K562 (cell line): ENCODE measurements around the gene BRF1. TPM values are rescaled to one million over a fixed set of nuclear protein-coding genes. Genes with fewer than 3 reads are reported as not detected.
A peak's percentile ranks its signal among the peaks of the same experiment; 100 is the strongest.

ENCODE experiments used
- ATAC-seq: fragments of 200-7000 bp; cut with Tn5 transposase; 3 replicates; pipeline ENCODE4 v1.9.1; 2020; ENCODE audit warnings: moderate library complexity
- BruUV-seq: library from RNA; stranded (reverse); fragments of 400-500 nt; replicated peaks from 2 replicates; lab custom pipeline; 2021; lab: Mats Ljungman, UMichigan
- CTCF ChIA-PET: fragments of 300-600 bp; formaldehyde crosslinking; extraction: SDS; loops from one replicate; lab custom pipeline; 2021; ENCODE audit warnings: low intra/inter-chr PET ratio; lab: Yijun Ruan, JAX
- POLR2A ChIA-PET: fragments of 300-600, 350-650 bp; sonication (Branson Sonifier 250); formaldehyde crosslinking; extraction: SDS; loops from one replicate; lab custom pipeline; 2021; ENCODE audit warnings: antibody characterized with exemption, inconsistent platforms; lab: Yijun Ruan, JAX
- DNase-seq, 4 experiments: peaks; one replicate each; pipeline versions ENCODE4 v3.0.0 to v3.0.0-alpha.2; 2011 to 2018; ENCODE audit warnings: low spot score in 3 of 4, mixed read lengths in 3 of 4; ENCODE audit errors: extremely low read depth in 1 of 4
- FAIRE-seq: peaks from 2 replicates; lab custom pipeline; 2011; peaks lifted over from hg19 to GRCh38; lab: Jason Lieb, UNC
- H2AFZ ChIP-seq: 2 replicates; pipeline ENCODE4 v1.6.0; 2011; ENCODE audit warnings: low read depth, low read length, control low read depth, inconsistent platforms
- H3K27ac ChIP-seq: fragments of 200-600 bp; 3 replicates; pipeline ENCODE4 v1.8.0; 2011; ENCODE audit warnings: low read depth, mild to moderate bottlenecking, control low read depth, inconsistent platforms, low read length, moderate library complexity, mixed read lengths; ENCODE audit errors: extremely low read depth
- H3K27me3 ChIP-seq, 2 experiments: fragments of 300-600 bp in 1 of 2; 2 replicates in 1 of 2; 3 replicates in 1 of 2; pipeline versions ENCODE4 v1.6.0 to v1.8.0; 2011; ENCODE audit warnings: inconsistent platforms in 2 of 2, low read length in 2 of 2, mild to moderate bottlenecking in 1 of 2, mixed read lengths in 1 of 2, moderate library complexity in 1 of 2; ENCODE audit not compliant: control insufficient read depth in 2 of 2, insufficient read depth in 2 of 2
- H3K36me3 ChIP-seq: fragments of 300-600 bp; 3 replicates; pipeline ENCODE4 v1.8.0; 2011; ENCODE audit warnings: mild to moderate bottlenecking, low read length, inconsistent platforms; ENCODE audit not compliant: control insufficient read depth, insufficient read depth
- H3K4me1 ChIP-seq, 2 experiments: fragments of 200-600 bp in 1 of 2; replicated peaks in 1 of 2; 2 replicates in 1 of 2; 3 replicates in 1 of 2; pipeline versions ENCODE4 v1.5.1 to v1.8.0; 2011; ENCODE audit warnings: inconsistent platforms in 2 of 2, low read length in 2 of 2, mild to moderate bottlenecking in 1 of 2, mixed read lengths in 1 of 2, moderate library complexity in 1 of 2; ENCODE audit not compliant: control insufficient read depth in 2 of 2, insufficient read depth in 2 of 2
- H3K4me2 ChIP-seq: 2 replicates; pipeline ENCODE4 v1.6.1; 2011; ENCODE audit warnings: low read length, control low read depth, inconsistent platforms, mixed read lengths; ENCODE audit not compliant: insufficient read depth
- H3K4me3 ChIP-seq: fragments of 200-600 bp; sonication (generic), shearing (Covaris generic); 2 replicates; pipeline ENCODE4 v1.5.1; 2016; ENCODE audit warnings: control low read depth, inconsistent platforms
- H3K79me2 ChIP-seq: fragments of 200-600 bp; 3 replicates; pipeline ENCODE4 v1.8.0; 2011; ENCODE audit warnings: low read length, inconsistent platforms; ENCODE audit not compliant: control insufficient read depth, insufficient read depth
- H3K9ac ChIP-seq, 2 experiments: 2 replicates each; pipeline versions ENCODE4 v1.6.0 to v1.6.1; 2011; ENCODE audit warnings: low read depth in 2 of 2, low read length in 2 of 2, control low read depth in 1 of 2, inconsistent platforms in 1 of 2, mild to moderate bottlenecking in 1 of 2, mixed read lengths in 1 of 2; ENCODE audit not compliant: insufficient read depth in 1 of 2
- H3K9me1 ChIP-seq: one replicate; pipeline ENCODE4 v1.6.0; 2011; ENCODE audit warnings: inconsistent platforms, mild to moderate bottlenecking, low read length, moderate library complexity; ENCODE audit not compliant: control insufficient read depth, insufficient read depth
- H3K9me3 ChIP-seq: replicated peaks from 2 replicates; pipeline ENCODE4 v1.5.1; 2011; ENCODE audit warnings: low read depth, low read length, inconsistent platforms; ENCODE audit not compliant: control insufficient read depth, insufficient read depth
- H4K20me1 ChIP-seq: replicated peaks from 2 replicates; pipeline ENCODE4 v1.6.1; 2011; ENCODE audit warnings: low read length, inconsistent platforms, mixed read lengths; ENCODE audit not compliant: control insufficient read depth, insufficient read depth
- CAMTA2 ChIP-seq: fragments of 250-450 bp; sonication (Bioruptor Pico); conservative IDR thresholded peaks from 2 replicates; pipeline ENCODE4 v1.5.1; 2022
- KAT2B ChIP-seq: IDR thresholded peaks from one replicate; pipeline ENCODE4 v1.6.1; 2012; ENCODE audit warnings: low read depth, mild to moderate bottlenecking, control low read depth, inconsistent platforms, low read length, moderate library complexity
- PCBP2 ChIP-seq: fragments of 200-400 bp; formaldehyde crosslinking; IDR thresholded peaks from 2 replicates; pipeline ENCODE4 v1.6.1; 2018; ENCODE audit warnings: low read length, low read depth, mild to moderate bottlenecking, moderate library complexity; ENCODE audit not compliant: poor library complexity, severe bottlenecking
- POLR3A ChIP-seq: IDR thresholded peaks from 2 replicates; pipeline ENCODE4 v1.6.1; 2011; ENCODE audit warnings: borderline replicate concordance, mild to moderate bottlenecking, moderate library complexity; ENCODE audit not compliant: insufficient read length, insufficient read depth; ENCODE audit errors: extremely low read depth
- ZBTB8A ChIP-seq: fragments of 450-650 bp; IDR thresholded peaks from 2 replicates; pipeline ENCODE4 v1.6.1; 2018; ENCODE audit warnings: mild to moderate bottlenecking, moderate library complexity; ENCODE audit not compliant: partially characterized antibody
- WGBS: fragments of 100-300 bp; shearing (Covaris generic); methylation state at CpG from one replicate; pipeline ENCODE4 v1.1.6; 2016; ENCODE audit warnings: low coverage, mixed read lengths; ENCODE audit not compliant: insufficient coverage; ENCODE audit errors: missing lambda C conversion rate; 5-methylcytosine and 5-hydroxymethylcytosine counted together
- in situ Hi-C: fragments of 300-500 bp; cut with MboI; formaldehyde crosslinking; loops from 4 replicates; pipeline ENCODE4 v1.15.0; 2018; ENCODE audit warnings: inconsistent platforms, mixed read lengths
- intact Hi-C: fragments of 100-400 bp; cut with micrococcal nuclease; formaldehyde crosslinking; loops from 2 replicates; pipeline ENCODE4 v1.14.2; 2022
- polyA plus RNA-seq, 8 experiments: library from polyadenylated mRNA; depleted of rRNA in 4 of 8; stranded (reverse) in 5 of 8; unstranded in 3 of 8; fragments of >200 nt; fragmentation: Nextera tagmentation in 2 of 8; fragmentation: Illumina TruSeq in 1 of 8; extraction: Ambion mirVana in 2 of 8; extraction: Trizol in 1 of 8; gene quantifications; 2 replicates each; pipeline versions ENCODE4 v1.2.1 to v1.2.3, GENCODE V29; 2011 to 2014; ENCODE audit warnings: inconsistent platforms in 1 of 8, missing spikeins in 1 of 8
- total RNA-seq, 7 experiments: library from RNA; depleted of rRNA in 6 of 7; stranded (reverse); fragments of >200 nt in 6 of 7; fragmentation: Illumina TruSeq in 2 of 7; extraction: Trizol in 2 of 7; gene quantifications; 2 replicates each; pipeline versions ENCODE4 v1.2.1 to v1.2.3, GENCODE V29; 2011 to 2021; ENCODE audit warnings: low replicate concordance in 1 of 7
- TF ChIP-seq, protein P1 (sequence below), 3 experiments: IDR thresholded peaks in 2 of 3; conservative IDR thresholded peaks in 1 of 3; 2 replicates each; pipeline ENCODE4 v1.5.1; 2011 to 2012; ENCODE audit warnings: low read length in 3 of 3, mild to moderate bottlenecking in 3 of 3, control low read depth in 2 of 3, improper control_type of control experiment in 1 of 3, inconsistent platforms in 1 of 3, low read depth in 1 of 3, mixed read lengths in 1 of 3, moderate library complexity in 1 of 3; ENCODE audit not compliant: insufficient read depth in 2 of 3

Gene BRF1
- total and polyA plus RNA-seq, 9 of the 15 experiments (the other 6 are each of a cell fraction or from before 2014, with no cell fraction given) = 0.14 to 24.6 (median 8.2) TPM

DNA sequence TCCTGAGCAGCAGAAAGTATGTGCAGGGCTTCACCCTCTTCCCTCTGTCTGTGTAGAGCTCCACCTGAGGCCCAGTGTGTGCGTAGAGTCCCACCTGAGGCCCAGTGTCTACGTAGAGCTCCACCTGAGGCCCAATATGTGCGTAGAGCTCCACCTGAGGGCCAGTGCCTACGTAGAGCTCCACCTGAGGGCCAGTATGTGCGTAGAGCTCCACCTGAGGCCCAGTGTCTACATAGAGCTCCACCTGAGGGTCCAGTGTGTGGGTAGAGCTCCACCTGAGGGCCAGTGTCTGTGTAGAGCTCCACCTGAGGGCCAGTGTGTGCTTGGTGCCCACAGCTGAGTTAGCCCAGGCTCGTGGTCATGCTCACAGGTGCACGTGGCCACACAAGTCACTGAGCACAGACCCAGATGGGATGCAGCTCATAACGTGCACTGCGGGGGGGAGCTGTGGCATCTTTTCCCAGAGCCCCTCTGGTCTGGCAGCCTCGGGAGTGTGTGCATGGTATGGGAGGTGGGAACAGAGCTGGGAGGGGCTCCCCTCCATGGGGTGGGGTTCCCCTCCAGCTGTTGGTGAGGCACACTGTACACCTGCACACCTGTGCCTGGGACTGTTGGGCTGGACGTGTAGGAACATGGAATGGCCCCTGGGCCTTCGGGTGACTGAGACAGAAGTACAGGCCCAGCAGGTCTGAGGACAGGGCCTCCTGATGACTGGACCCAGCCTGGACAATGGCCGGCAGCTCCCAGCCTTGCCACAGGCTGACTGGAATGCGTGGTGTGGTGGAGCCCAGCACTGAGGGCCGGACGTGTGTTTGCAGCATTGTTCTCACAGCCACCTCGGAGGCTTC lies 33.8 kb upstream of the BRF1 start:
- ChIA-PET CTCF (no interaction called here), POLR2A (interaction anchor here (0.6 kb wide), 1 partner anchor 20 kb away, joined by 3 read pairs; no protein-coding TSS in a partner anchor)
- no peak overlapping the region for H3K27ac ChIP-seq
- peaks cover 8% of the 10 kb centered on the region; the same call in 1 of the 2 replicates for H4K20me1 ChIP-seq
- FAIRE-seq = no peak
- 82% methylated on average over 14 of the region's 17 CpGs for WGBS
- H3K4me1 ChIP-seq = peaks cover 0 to 46% of the 10 kb centered on the region in 2 experiments; a peak in 3 of 5 replicates
- H3K9me1 ChIP-seq = no peaks in the 10 kb centered on the region
- no peak for DNase-seq
- no peaks in the 10 kb centered on the region for H3K9me3 ChIP-seq
- no TSS peak for BruUV-seq
- no peaks in the 10 kb centered on the region for H3K36me3 ChIP-seq
- H3K9ac ChIP-seq = no peak overlapping the region; a peak in 1 of 4 replicates
- in situ Hi-C loops (no loop called here), intact Hi-C loops (no loop called here)
- TF ChIP-seq POLR3A = no peak
- TF ChIP-seq ZBTB8A = no peak
- TF ChIP-seq, protein P1, sequence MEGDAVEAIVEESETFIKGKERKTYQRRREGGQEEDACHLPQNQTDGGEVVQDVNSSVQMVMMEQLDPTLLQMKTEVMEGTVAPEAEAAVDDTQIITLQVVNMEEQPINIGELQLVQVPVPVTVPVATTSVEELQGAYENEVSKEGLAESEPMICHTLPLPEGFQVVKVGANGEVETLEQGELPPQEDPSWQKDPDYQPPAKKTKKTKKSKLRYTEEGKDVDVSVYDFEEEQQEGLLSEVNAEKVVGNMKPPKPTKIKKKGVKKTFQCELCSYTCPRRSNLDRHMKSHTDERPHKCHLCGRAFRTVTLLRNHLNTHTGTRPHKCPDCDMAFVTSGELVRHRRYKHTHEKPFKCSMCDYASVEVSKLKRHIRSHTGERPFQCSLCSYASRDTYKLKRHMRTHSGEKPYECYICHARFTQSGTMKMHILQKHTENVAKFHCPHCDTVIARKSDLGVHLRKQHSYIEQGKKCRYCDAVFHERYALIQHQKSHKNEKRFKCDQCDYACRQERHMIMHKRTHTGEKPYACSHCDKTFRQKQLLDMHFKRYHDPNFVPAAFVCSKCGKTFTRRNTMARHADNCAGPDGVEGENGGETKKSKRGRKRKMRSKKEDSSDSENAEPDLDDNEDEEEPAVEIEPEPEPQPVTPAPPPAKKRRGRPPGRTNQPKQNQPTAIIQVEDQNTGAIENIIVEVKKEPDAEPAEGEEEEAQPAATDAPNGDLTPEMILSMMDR (IDR thresholded peaks at IDR 0.05 in 2 of 3, conservative IDR thresholded peaks at IDR 0.05 in 1 of 3; ENCODE audit: insufficient read depth in 2 of 3, low read depth in 1 of 3, low read length in 3 of 3) = 0 out of 6 replicates have a peak, but pooled peaks of 1 of the 3 experiments have one; percentile 16
- TF ChIP-seq CAMTA2 = no peak
- TF ChIP-seq KAT2B = no peak
- no peak for TF ChIP-seq PCBP2
- no peak for ATAC-seq
- no peak overlapping the region for H3K4me3 ChIP-seq
- H3K79me2 ChIP-seq = no peaks in the 10 kb centered on the region; the same call in 2 of the 3 replicates
- no peaks in the 10 kb centered on the region for H3K27me3 ChIP-seq
- H2AFZ ChIP-seq = no peak overlapping the region
- H3K4me2 ChIP-seq = no peak overlapping the region
